Fibroblast of lung (primary cell): ENCODE results near the gene SKIC8. TPM values are rescaled to one million over a fixed set of nuclear protein-coding genes. Genes with fewer than 3 reads are reported as not detected.

Experiments
- DNase-seq, 2 donors: peaks; one replicate each; pipeline versions ENCODE4 v3.0.0 to v3.0.0-alpha.2; 2010; ENCODE audit warnings: low read depth in 2 of 2
- H2AFZ ChIP-seq: 2 replicates; pipeline ENCODE4 v1.5.1; 2012; ENCODE audit warnings: low read length, control low read depth, inconsistent platforms
- H3K27ac ChIP-seq: 2 replicates; pipeline ENCODE4 v1.5.1; 2011; ENCODE audit warnings: low read length, control low read depth; ENCODE audit not compliant: insufficient read depth
- H3K27me3 ChIP-seq: 2 replicates; pipeline ENCODE4 v1.5.1; 2011; ENCODE audit warnings: mild to moderate bottlenecking, low read length; ENCODE audit not compliant: control insufficient read depth, insufficient read depth
- H3K36me3 ChIP-seq: 2 replicates; pipeline ENCODE4 v1.5.1; 2011; ENCODE audit warnings: low read length; ENCODE audit not compliant: control insufficient read depth, insufficient read depth
- H3K4me1 ChIP-seq: 2 replicates; pipeline ENCODE4 v1.5.1; 2011; ENCODE audit warnings: low read length; ENCODE audit not compliant: control insufficient read depth, insufficient read depth; ENCODE audit errors: extremely low read depth
- H3K4me2 ChIP-seq: 2 replicates; pipeline ENCODE4 v1.5.1; 2011; ENCODE audit warnings: low read length, control low read depth; ENCODE audit not compliant: insufficient read depth; ENCODE audit errors: extremely low read depth
- H3K4me3 ChIP-seq, 4 experiments: fragments of 200-600 bp in 1 of 4; sonication (generic) in 1 of 4; replicated peaks in 1 of 4; 2 replicates each; pipeline ENCODE4 v1.5.1; 2011 to 2016; ENCODE audit warnings: low read length in 4 of 4, low read depth in 3 of 4, mild to moderate bottlenecking in 3 of 4, control low read depth in 2 of 4, inconsistent platforms in 1 of 4, mixed read lengths in 1 of 4; ENCODE audit not compliant: insufficient read depth in 1 of 4; ENCODE audit errors: control extremely low read depth in 1 of 4
- H3K79me2 ChIP-seq: 2 replicates; pipeline ENCODE4 v1.5.1; 2012; ENCODE audit warnings: mild to moderate bottlenecking, low read length, inconsistent platforms; ENCODE audit not compliant: control insufficient read depth, insufficient read depth
- H3K9ac ChIP-seq: 2 replicates; pipeline ENCODE4 v1.5.1; 2011; ENCODE audit warnings: mild to moderate bottlenecking, low read length, control low read depth; ENCODE audit not compliant: insufficient read depth
- H3K9me3 ChIP-seq: 2 replicates; pipeline ENCODE4 v1.5.1; 2012; ENCODE audit warnings: low read depth, low read length; ENCODE audit not compliant: control insufficient read depth, insufficient read depth
- H4K20me1 ChIP-seq: 2 replicates; pipeline ENCODE4 v1.5.1; 2011; ENCODE audit warnings: low read length; ENCODE audit not compliant: control insufficient read depth, insufficient read depth; ENCODE audit errors: extremely low read depth
- EZH2 ChIP-seq: IDR thresholded peaks from 2 replicates; pipeline ENCODE4 v1.5.1; 2012; ENCODE audit warnings: low read length, control low read depth, mild to moderate bottlenecking; ENCODE audit errors: missing control alignments
- polyA plus RNA-seq, 2 donors: library from polyadenylated mRNA; depleted of rRNA in 1 of 2; stranded (reverse) in 1 of 2; unstranded in 1 of 2; fragments of >200 nt; gene quantifications; 2 replicates each; pipeline ENCODE4 v1.2.1, GENCODE V29; 2011 to 2012; ENCODE audit warnings: missing spikeins in 1 of 2
- total RNA-seq: library from RNA; depleted of rRNA; stranded (reverse); fragments of >200 nt; gene quantifications from 2 replicates; pipeline ENCODE4 v1.2.1, GENCODE V29; 2014
- TF ChIP-seq, protein P1 (sequence below), 2 donors: IDR thresholded peaks in 1 of 2; conservative IDR thresholded peaks in 1 of 2; 1 replicate in 1 of 2; 2 replicates in 1 of 2; pipeline ENCODE4 v1.5.1; 2011 to 2012; ENCODE audit warnings: low read length in 2 of 2, control low read depth in 1 of 2, inconsistent platforms in 1 of 2, low read depth in 1 of 2, mild to moderate bottlenecking in 1 of 2

The SKIC8 gene
- total and polyA plus RNA-seq, 2 donors (not counting 1 experiment from before 2014, with no cell fraction given), result 47.1 to 82.2 TPM

DNA sequence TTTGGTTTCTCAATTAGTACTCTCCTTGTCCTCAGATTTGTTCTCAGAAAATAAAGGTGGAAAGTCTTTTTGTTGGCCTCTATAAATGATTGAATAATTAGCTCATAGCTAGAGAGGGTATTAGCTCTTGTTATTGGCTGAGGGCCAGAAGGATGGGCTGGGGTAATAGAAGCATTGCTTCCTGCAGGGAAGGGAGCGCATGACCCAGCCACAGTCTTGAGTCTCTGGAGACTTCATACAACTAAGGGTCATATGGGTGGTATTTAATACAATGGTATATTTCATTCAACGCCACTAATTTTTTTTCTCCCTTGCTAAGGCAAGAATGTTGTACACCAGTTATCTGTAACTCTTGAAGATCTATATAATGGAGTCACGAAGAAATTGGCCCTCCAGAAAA, 26.6 kb downstream of the SKIC8 start:
- Histone ChIP-seq H3K4me3 (no peak overlapping the region), H3K9ac (no peak overlapping the region), H3K27me3 (no peaks in the 10 kb centered on the region), H3K27ac (no peak overlapping the region), H2AFZ (no peak overlapping the region), H3K4me1 (no peaks in the 10 kb centered on the region), H4K20me1 (no peaks in the 10 kb centered on the region), H3K79me2 (no peaks in the 10 kb centered on the region), H3K36me3 (no peaks in the 10 kb centered on the region), H3K9me3 (no peaks in the 10 kb centered on the region), H3K4me2 (no peak overlapping the region)
- TF ChIP-seq, protein P1, sequence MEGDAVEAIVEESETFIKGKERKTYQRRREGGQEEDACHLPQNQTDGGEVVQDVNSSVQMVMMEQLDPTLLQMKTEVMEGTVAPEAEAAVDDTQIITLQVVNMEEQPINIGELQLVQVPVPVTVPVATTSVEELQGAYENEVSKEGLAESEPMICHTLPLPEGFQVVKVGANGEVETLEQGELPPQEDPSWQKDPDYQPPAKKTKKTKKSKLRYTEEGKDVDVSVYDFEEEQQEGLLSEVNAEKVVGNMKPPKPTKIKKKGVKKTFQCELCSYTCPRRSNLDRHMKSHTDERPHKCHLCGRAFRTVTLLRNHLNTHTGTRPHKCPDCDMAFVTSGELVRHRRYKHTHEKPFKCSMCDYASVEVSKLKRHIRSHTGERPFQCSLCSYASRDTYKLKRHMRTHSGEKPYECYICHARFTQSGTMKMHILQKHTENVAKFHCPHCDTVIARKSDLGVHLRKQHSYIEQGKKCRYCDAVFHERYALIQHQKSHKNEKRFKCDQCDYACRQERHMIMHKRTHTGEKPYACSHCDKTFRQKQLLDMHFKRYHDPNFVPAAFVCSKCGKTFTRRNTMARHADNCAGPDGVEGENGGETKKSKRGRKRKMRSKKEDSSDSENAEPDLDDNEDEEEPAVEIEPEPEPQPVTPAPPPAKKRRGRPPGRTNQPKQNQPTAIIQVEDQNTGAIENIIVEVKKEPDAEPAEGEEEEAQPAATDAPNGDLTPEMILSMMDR (conservative IDR thresholded peaks at IDR 0.05 in 1 of 2, IDR thresholded peaks at IDR 0.05 in 1 of 2; ENCODE audit: low read depth in 1 of 2, low read length in 2 of 2), result no peak
- no peak for TF ChIP-seq EZH2
- no peak for DNase-seq

DNA sequence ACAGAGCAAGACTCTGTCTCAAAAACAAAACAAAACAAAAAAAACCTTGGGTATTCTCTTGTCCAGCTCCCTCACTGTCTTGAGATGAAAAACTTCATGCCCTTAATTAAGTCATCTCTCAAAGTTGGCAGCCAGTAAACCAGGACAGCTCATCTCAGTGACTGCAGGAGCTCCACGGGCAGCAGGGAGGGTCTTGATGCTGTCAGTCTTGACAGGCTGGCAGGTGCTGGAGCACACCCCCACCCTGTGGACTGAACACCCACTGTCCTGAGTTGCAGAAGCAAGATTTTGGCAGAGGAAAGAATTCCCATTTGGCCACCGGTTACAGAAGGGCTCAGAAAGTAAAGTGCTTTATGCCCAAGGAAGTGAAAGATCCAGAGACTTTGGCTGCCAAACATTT, 27.1 kb downstream of the SKIC8 start:
- no peak for TF ChIP-seq EZH2
- TF ChIP-seq, protein P1 (conservative IDR thresholded peaks at IDR 0.05 in 1 of 2, IDR thresholded peaks at IDR 0.05 in 1 of 2; ENCODE audit: low read depth in 1 of 2, low read length in 2 of 2), result no peak
- Histone ChIP-seq H3K4me3 (no peak overlapping the region), H3K4me2 (no peak overlapping the region), H3K9ac (no peak overlapping the region), H3K27me3 (no peaks in the 10 kb centered on the region), H3K27ac (no peak overlapping the region), H2AFZ (no peak overlapping the region), H3K79me2 (no peaks in the 10 kb centered on the region), H4K20me1 (no peaks in the 10 kb centered on the region), H3K9me3 (no peaks in the 10 kb centered on the region), H3K4me1 (no peaks in the 10 kb centered on the region), H3K36me3 (no peaks in the 10 kb centered on the region)
- no peak for DNase-seq

DNA sequence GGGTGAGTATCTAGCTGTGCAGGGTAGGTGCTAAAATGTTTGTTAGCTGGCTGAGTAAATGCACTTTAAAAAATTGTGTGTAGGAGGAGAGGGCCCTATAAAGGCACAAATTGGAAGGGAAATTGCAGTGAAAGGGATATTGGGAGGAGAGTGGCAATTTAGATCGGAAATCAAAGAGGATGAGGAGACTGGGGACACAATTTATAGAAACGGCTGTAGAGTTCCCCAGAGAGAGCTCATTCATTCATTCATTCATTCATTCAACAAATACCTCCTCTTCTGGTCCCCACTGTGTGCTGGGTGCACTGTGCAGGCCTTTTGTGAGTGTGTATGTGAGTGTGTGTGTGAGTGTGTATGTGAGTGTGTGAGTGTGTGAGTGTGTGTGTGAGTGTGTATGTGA, 32.6 kb downstream of the SKIC8 start:
- Histone ChIP-seq H4K20me1 (no peaks in the 10 kb centered on the region), H3K9ac (no peak overlapping the region), H3K27ac (no peak overlapping the region), H3K4me1 (peaks cover 2% of the 10 kb centered on the region), H3K27me3 (no peaks in the 10 kb centered on the region), H2AFZ (no peak overlapping the region), H3K4me2 (no peak overlapping the region), H3K4me3 (no peak overlapping the region), H3K9me3 (no peaks in the 10 kb centered on the region), H3K36me3 (no peaks in the 10 kb centered on the region), H3K79me2 (no peaks in the 10 kb centered on the region)
- TF ChIP-seq, protein P1 (conservative IDR thresholded peaks at IDR 0.05 in 1 of 2, IDR thresholded peaks at IDR 0.05 in 1 of 2; ENCODE audit: low read depth in 1 of 2, low read length in 2 of 2), result no peak
- TF ChIP-seq EZH2, result no peak
- DNase-seq, result no peak
